Transverse colon (tissue), 4 donors: ENCODE data around the gene HABP2. TPM values are rescaled to one million over a fixed set of nuclear protein-coding genes. Genes with fewer than 3 reads are reported as not detected.

ENCODE experiments used
- DNase-seq: peaks from one replicate; pipeline ENCODE4 v3.0.0-alpha.2; 2019
- H3K27ac ChIP-seq, 4 donors: fragments of 200-600 bp; sonication (generic); 2 replicates each; pipeline ENCODE4 v1.5.1; 2016 to 2018; ENCODE audit warnings: inconsistent platforms in 4 of 4
- H3K27me3 ChIP-seq: fragments of 200-600 bp; sonication (generic); 2 replicates; pipeline ENCODE4 v1.5.1; 2017; ENCODE audit warnings: inconsistent platforms
- H3K36me3 ChIP-seq, 4 donors: fragments of 200-600 bp; sonication (generic); 2 replicates each; pipeline ENCODE4 v1.5.1; 2017 to 2019; ENCODE audit warnings: inconsistent platforms in 4 of 4
- H3K4me1 ChIP-seq, 4 donors: fragments of 200-600 bp; sonication (generic); 2 replicates each; pipeline ENCODE4 v1.5.1; 2017 to 2020; ENCODE audit warnings: inconsistent platforms in 4 of 4
- H3K4me3 ChIP-seq, 4 donors: fragments of 200-600 bp; sonication (generic); 1 replicate in 1 of 4; 2 replicates in 3 of 4; pipeline versions ENCODE4 v1.5.1 to v1.6.1; 2017 to 2019; ENCODE audit warnings: inconsistent platforms in 4 of 4
- H3K9me3 ChIP-seq, 2 donors: fragments of 200-600 bp; sonication (generic); 2 replicates each; pipeline ENCODE4 v1.5.1; 2017 to 2019; ENCODE audit warnings: inconsistent platforms in 2 of 2
- EP300 ChIP-seq: sonication (generic); formaldehyde crosslinking; IDR thresholded peaks from one replicate; pipeline ENCODE4 v1.6.1; 2017; ENCODE audit warnings: antibody characterized with exemption, low read depth
- POLR2A ChIP-seq: fragments of 450-650 bp; IDR thresholded peaks from one replicate; pipeline ENCODE4 v1.6.1; 2016; ENCODE audit warnings: antibody characterized with exemption, mild to moderate bottlenecking, moderate library complexity
- POLR2AphosphoS5 ChIP-seq, 3 donors: sonication (generic); formaldehyde crosslinking; IDR thresholded peaks; one replicate each; pipeline ENCODE4 v1.6.1; 2016; ENCODE audit warnings: antibody characterized with exemption in 3 of 3
- WGBS, 2 donors: methylation state at CpG; one replicate each; pipeline ENCODE4 v1.1.5; 2018; ENCODE audit warnings: low coverage in 1 of 2; 5-methylcytosine and 5-hydroxymethylcytosine counted together
- in situ Hi-C, 4 donors: fragments of 200-750 bp; cut with MboI; loops; one replicate each; pipeline versions ENCODE4 v1.15.0 to v1.15.1; 2017; ENCODE audit warnings: low sequenced_read_pairs in 3 of 4, low pct_ligation_motif_present in 1 of 4, low pct_unique_long_range_greater_than_20kb in 1 of 4
- intact Hi-C: fragments of 100-400 bp; cut with DNase I; formaldehyde crosslinking; loops from one replicate; pipeline ENCODE4 v1.15.1; 2023; ENCODE audit warnings: low total_unique reads
- total RNA-seq, 4 donors: library from RNA; depleted of rRNA; stranded (reverse); fragments of >200 nt; gene quantifications; one replicate each; pipeline ENCODE4 v1.1.0, GENCODE V29; 2016
- TF ChIP-seq, protein P1 (sequence below), 5 experiments: fragments of 200-600 bp in 3 of 5; fragments of 450-650 bp in 2 of 5; sonication (generic) in 3 of 5; IDR thresholded peaks; 1 replicate in 2 of 5; 2 replicates in 3 of 5; pipeline ENCODE4 v1.5.1; 2016 to 2017; ENCODE audit warnings: antibody characterized with exemption in 5 of 5, inconsistent platforms in 3 of 5, mild to moderate bottlenecking in 2 of 5, moderate library complexity in 1 of 5

Gene HABP2
- total RNA-seq, 4 donors from 2014 or later: not detected

DNA sequence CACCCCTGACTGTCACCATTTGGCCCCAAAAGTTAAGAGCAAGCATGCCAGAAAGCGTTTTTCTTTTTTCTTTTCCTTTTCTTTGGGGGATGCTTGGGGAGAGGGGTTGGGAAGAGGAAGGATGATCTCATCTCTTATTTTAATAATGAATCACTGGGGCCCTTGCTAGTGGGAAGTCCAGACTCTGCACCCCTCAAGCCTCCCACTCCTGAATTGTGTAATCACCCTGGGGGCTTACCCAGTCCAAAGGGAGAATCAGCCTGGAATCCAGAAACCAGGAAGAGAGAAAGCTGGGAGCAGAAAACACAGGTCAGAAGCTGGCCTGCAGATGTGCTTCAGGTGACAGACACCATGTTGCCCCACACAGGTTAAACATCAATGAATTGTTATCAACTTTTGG, 14.7 kb upstream of the HABP2 start:
- no peak overlapping the region for H3K27ac ChIP-seq
- intact Hi-C loops (no loop called here), in situ Hi-C loops (no loop called here)
- H3K4me1 ChIP-seq: peaks cover 0 to 4% (median 0%) of the 10 kb centered on the region in 4 donors
- TF ChIP-seq POLR2A (no peak), EP300 (no peak), POLR2AphosphoS5 (IDR thresholded peaks at IDR 0.05) (no peak)
- TF ChIP-seq, protein P1, sequence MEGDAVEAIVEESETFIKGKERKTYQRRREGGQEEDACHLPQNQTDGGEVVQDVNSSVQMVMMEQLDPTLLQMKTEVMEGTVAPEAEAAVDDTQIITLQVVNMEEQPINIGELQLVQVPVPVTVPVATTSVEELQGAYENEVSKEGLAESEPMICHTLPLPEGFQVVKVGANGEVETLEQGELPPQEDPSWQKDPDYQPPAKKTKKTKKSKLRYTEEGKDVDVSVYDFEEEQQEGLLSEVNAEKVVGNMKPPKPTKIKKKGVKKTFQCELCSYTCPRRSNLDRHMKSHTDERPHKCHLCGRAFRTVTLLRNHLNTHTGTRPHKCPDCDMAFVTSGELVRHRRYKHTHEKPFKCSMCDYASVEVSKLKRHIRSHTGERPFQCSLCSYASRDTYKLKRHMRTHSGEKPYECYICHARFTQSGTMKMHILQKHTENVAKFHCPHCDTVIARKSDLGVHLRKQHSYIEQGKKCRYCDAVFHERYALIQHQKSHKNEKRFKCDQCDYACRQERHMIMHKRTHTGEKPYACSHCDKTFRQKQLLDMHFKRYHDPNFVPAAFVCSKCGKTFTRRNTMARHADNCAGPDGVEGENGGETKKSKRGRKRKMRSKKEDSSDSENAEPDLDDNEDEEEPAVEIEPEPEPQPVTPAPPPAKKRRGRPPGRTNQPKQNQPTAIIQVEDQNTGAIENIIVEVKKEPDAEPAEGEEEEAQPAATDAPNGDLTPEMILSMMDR (IDR thresholded peaks at IDR 0.05): no peak
- 43 to 82% methylated on average over 1 of the region's 1 CpG for WGBS, 2 donors
- no peak for DNase-seq
- H3K9me3 ChIP-seq: no peaks in the 10 kb centered on the region
- no peaks in the 10 kb centered on the region for H3K27me3 ChIP-seq
- no peak overlapping the region for H3K4me3 ChIP-seq
- no peaks in the 10 kb centered on the region for H3K36me3 ChIP-seq

DNA sequence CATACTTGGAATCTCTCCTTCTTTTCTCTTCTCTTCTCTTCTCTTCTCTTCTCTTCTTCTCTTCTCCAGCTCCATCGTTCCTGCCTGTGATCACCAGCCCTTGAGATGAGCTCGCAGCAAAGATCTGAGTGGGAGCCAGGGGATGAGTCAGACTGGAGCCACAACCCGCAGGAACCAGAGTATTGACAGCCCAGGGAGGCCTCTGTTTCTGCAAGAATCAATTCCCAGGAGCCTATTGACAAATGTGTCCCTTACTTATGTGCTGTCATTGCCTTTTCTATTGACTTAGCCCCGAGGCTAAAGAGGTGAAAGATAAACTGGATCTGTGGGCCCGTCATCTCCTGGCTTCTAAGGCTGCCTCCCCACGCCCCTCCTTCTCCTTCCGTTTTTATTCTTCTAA, 13.1 kb upstream of the HABP2 start:
- peaks cover 0 to 4% (median 0%) of the 10 kb centered on the region in 4 donors for H3K4me1 ChIP-seq
- H3K27ac ChIP-seq: no peak overlapping the region
- no peak overlapping the region for H3K4me3 ChIP-seq
- in situ Hi-C loops (no loop called here), intact Hi-C loops (no loop called here)
- H3K27me3 ChIP-seq: no peaks in the 10 kb centered on the region
- H3K9me3 ChIP-seq: no peaks in the 10 kb centered on the region
- TF ChIP-seq, protein P1 (IDR thresholded peaks at IDR 0.05): no peak
- TF ChIP-seq POLR2A: no peak
- no peak for TF ChIP-seq EP300
- no peak for TF ChIP-seq POLR2AphosphoS5 (IDR thresholded peaks at IDR 0.05)
- no peak for DNase-seq
- H3K36me3 ChIP-seq: no peaks in the 10 kb centered on the region
- 58 to 61% methylated on average over 6 to 7 of the region's 7 CpGs for WGBS, 2 donors

DNA sequence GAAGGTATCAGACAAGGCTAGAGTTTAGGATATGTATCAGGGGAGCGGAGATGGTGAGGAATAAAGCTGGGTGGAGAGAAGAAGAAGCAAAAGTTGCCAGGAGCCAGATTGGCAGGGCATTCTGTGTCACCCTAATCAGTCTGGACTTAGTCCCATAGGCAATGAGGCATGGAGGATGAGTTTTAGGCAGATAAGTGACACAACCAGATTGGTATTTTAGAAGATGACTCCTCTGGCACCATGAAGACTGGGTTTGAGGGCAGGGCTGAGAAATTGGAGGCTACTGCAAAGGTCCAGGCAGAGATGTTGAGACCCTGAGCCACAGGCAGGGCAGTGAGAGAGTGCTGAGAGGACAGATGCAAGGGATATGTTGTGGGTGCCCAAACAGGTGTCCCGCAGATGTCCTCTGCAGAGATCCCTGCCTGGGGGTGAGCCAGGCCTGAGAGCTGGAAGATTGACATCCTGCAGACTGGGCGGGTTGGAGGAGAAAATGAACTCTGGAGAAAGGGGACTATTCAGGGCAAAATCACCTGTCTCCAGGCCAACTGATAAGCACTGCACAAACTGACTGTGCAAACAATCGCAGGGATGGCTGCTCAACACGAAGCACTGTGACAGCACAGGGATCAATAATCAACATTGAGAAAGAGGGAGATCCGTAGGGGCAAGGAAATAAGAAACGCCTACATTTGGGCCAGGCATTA, 11.9 kb upstream of the HABP2 start:
- H3K27ac ChIP-seq: no peak overlapping the region
- in situ Hi-C loops: no loop called here
- TF ChIP-seq EP300 (no peak), POLR2AphosphoS5 (IDR thresholded peaks at IDR 0.05) (no peak), POLR2A (no peak)
- TF ChIP-seq, protein P1 (IDR thresholded peaks at IDR 0.05): no peak

DNA sequence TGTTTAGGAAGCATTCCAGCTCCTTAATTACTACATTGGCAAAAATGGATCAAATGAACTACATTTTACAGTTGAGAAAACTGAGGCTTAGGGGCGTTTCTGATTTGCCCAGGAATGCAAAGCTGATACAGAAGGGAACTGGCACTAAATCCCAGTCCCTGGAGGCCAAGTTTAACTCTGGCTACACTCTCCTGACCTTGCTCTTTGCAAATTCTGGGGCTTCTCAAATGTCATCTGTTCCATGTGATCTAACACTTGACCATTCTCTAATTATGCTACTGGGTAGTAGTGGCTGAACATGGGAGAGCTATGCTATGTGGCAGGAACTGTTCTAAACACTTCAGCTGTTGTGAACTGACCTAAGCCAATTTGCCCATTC, 11.3 kb upstream of the HABP2 start:
- TF ChIP-seq, protein P1 (IDR thresholded peaks at IDR 0.05): no peak
- TF ChIP-seq POLR2AphosphoS5 (IDR thresholded peaks at IDR 0.05): no peak
- TF ChIP-seq POLR2A: no peak
- TF ChIP-seq EP300: no peak
- H3K27me3 ChIP-seq: no peaks in the 10 kb centered on the region
- H3K36me3 ChIP-seq: no peaks in the 10 kb centered on the region
- peaks cover 0 to 4% (median 0%) of the 10 kb centered on the region in 4 donors for H3K4me1 ChIP-seq
- H3K4me3 ChIP-seq: no peak overlapping the region
- in situ Hi-C loops (no loop called here), intact Hi-C loops (no loop called here)
- no peaks in the 10 kb centered on the region for H3K9me3 ChIP-seq
- DNase-seq: no peak
- WGBS, 2 donors: 34% methylated on average over 1 of the region's 1 CpG; no CpG with 5 or more reads in 1 of the 2 donors
- no peak overlapping the region for H3K27ac ChIP-seq

More for the DNA sequence above, 11.9 kb upstream of the HABP2 start:
- Histone ChIP-seq H3K4me1 (peaks cover 0 to 4% (median 0%) of the 10 kb centered on the region in 4 donors), H3K36me3 (no peaks in the 10 kb centered on the region), H3K27me3 (no peaks in the 10 kb centered on the region), H3K4me3 (no peak overlapping the region), H3K9me3 (no peaks in the 10 kb centered on the region)
- 47 to 64% methylated on average over 5 to 7 of the region's 7 CpGs for WGBS, 2 donors
- DNase-seq: no peak
- intact Hi-C loops: no loop called here
